ENCODE results near the gene KCNAB3.

The KCNAB3 gene

DNA sequence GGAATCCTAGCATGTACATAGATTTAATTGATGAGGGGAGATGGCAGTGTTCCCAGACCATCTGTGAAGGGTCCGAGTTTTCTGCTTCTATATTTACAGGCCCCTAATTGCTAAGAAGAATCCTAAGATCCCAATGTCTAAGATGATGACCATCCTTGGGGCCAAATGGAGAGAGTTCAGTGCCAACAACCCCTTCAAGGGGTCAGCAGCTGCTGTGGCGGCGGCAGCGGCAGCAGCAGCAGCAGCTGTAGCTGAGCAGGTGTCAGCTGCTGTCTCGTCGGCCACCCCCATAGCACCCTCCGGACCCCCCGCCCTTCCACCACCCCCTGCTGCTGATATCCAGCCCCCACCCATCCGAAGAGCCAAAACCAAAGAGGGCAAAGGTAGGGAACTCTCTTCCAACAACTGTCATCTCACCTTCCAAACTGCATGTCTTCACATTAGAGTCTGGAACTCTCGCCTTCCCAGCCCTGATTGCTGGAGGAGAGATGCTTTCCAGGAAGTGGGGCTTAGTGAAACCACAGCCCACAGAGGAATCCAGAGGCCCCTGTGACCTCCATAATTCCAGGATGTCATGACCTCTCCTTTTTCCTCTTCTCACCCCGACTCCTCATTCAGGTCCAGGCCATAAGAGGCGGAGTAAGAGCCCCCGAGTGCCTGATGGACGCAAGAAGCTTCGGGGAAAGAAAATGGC, 36.3 kb downstream of the KCNAB3 start:
- TF ChIP-seq, protein P1, sequence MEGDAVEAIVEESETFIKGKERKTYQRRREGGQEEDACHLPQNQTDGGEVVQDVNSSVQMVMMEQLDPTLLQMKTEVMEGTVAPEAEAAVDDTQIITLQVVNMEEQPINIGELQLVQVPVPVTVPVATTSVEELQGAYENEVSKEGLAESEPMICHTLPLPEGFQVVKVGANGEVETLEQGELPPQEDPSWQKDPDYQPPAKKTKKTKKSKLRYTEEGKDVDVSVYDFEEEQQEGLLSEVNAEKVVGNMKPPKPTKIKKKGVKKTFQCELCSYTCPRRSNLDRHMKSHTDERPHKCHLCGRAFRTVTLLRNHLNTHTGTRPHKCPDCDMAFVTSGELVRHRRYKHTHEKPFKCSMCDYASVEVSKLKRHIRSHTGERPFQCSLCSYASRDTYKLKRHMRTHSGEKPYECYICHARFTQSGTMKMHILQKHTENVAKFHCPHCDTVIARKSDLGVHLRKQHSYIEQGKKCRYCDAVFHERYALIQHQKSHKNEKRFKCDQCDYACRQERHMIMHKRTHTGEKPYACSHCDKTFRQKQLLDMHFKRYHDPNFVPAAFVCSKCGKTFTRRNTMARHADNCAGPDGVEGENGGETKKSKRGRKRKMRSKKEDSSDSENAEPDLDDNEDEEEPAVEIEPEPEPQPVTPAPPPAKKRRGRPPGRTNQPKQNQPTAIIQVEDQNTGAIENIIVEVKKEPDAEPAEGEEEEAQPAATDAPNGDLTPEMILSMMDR (IDR thresholded peaks at IDR 0.05; ENCODE audit: low read depth, low read length): no peak
- TF ChIP-seq, protein P2, sequence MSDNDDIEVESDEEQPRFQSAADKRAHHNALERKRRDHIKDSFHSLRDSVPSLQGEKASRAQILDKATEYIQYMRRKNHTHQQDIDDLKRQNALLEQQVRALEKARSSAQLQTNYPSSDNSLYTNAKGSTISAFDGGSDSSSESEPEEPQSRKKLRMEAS (IDR thresholded peaks at IDR 0.05; ENCODE audit: low read depth, low read length): no peak
- no peak for TF ChIP-seq POLR2A (IDR thresholded peaks at IDR 0.05; ENCODE audit: extremely low read depth, insufficient read length)
- TF ChIP-seq MYC (IDR thresholded peaks at IDR 0.05; ENCODE audit: low read depth, low read length): no peak
- no peak for DNase-seq (ENCODE audit: low read depth)
- no peak overlapping the region for H3K4me3 ChIP-seq (ENCODE audit: low read depth, low read length)

DNA sequence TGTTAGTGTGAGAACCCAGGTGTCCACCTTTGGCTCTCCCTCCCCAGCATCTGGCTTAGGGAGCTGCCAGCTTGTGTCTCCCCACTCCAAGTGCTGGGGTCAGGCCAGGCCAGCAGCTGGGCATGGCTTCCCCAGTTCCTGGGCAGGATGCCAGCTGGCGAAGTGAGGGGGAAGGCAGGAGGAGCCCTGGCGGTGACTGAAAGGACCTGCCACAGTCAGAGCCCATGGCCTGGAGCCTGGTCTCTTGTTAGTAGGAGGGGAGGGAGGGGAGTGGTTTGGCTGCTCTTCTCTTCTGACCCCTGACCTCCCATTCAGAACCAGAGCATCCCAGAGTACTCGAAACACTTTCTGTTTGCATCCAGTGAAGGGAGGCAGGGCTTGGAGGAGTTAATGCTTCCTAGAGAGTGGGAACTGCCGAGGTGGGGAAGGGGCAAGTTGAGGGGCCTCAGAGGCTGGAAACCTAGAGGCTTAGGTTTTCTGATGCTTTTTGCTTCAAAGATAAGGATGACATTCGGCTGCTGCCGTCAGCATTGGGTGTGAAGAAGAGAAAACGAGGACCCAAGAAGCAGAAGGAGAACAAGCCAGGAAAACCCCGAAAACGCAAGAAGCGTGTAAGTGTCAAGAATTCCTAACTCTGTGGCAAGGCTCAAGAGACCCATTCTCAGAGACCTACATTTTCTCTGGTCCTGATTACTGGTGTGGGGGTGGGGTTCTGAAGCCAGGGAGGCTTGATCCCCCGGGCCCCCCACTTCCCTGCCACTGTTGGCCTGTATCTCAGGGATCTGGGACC, 40.3 kb downstream of the KCNAB3 start:
- TF ChIP-seq, protein P2 (IDR thresholded peaks at IDR 0.05; ENCODE audit: low read depth, low read length): no peak
- TF ChIP-seq POLR2A (IDR thresholded peaks at IDR 0.05; ENCODE audit: extremely low read depth, insufficient read length) (no peak), MYC (IDR thresholded peaks at IDR 0.05; ENCODE audit: low read depth, low read length) (no peak)
- TF ChIP-seq, protein P1 (IDR thresholded peaks at IDR 0.05; ENCODE audit: low read depth, low read length): no peak
- no peak overlapping the region for H3K4me3 ChIP-seq (ENCODE audit: low read depth, low read length)
- no peak for DNase-seq (ENCODE audit: low read depth)

DNA sequence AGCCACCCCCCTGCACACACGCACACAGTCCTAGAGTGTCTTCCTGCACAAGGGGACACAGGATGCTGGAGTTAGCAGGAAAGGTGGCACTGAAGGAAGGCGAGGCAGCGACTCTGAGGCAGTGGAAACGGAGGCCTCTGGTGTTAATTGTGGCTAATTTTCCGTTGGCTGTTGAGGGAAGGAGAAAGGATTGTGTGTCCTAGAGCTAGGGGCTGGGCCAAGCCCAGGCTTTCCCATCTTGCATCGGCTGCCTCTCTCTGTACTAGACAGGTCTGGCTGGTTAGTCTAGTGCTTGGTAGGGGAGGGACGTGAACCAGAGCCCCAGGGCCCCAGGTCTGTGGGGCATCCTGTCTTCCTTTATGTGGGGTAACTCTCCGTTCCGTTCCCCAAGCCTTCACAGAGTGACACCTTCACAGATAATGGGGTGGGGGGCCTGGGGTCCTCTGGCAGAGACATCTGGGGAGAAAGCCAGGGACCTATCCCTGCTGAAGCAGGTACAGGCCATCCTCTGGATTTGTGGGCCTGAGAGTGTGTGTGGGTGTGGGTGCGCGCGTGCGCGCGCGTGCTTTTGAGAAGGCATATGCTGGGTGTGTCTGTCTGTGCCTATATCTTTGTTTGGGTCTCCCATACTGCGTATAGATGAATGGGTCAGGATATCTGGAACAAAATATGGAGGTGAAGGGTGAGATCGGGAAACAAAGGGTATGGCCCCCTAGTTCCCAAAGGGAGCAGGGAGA, 41.3 kb downstream of the KCNAB3 start, which contains the start of gene CHD3:
Gene CHD3, plus strand, starts transcription at position 606 of the 737 bp plus-strand sequence. CDS start 212 bp downstream, outside the sequence.
- DNase-seq (ENCODE audit: low read depth): no peak

DNA sequence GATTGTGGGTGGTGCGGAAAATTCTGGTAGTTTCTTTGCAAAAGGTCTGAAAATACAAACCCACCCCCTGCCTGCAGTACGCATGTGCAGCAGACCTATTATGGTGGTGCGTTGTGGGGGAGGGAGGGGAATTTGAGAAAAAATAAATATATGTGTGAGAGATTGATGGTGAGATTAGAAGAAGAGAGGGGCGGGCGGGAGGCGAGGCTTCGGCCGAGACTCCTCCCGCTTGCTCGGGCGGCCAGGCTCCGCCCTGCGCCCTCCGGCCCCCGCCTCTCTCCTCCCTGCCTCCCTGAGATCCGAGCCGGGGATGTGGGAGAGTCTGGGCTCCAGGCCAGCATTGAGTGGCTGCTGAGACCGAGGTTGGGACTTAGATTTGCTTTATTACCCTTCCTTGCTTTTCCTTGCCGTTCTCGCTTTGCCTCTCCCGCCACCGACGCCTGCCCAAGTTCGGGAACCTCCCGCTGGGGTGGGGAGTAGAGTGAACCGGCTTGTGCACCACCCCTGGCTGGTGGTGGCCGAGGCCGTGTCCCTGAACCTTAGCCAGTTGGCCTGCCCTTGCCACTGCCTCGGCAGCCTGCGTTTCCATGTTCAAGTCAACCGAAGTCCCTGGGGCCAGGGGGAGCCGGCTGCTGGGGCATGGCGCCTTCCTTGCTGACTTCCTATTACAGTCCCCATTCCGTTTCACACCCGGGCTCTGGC, 42.0 kb downstream of the KCNAB3 start:
- TF ChIP-seq, protein P1 (IDR thresholded peaks at IDR 0.05; ENCODE audit: low read depth, low read length): no peak
- TF ChIP-seq, protein P2 (IDR thresholded peaks at IDR 0.05; ENCODE audit: low read depth, low read length): no peak
- no peak; the same call in 1 of the 2 replicates for TF ChIP-seq MYC (IDR thresholded peaks at IDR 0.05; ENCODE audit: low read depth, low read length)
- no peak for TF ChIP-seq POLR2A (IDR thresholded peaks at IDR 0.05; ENCODE audit: extremely low read depth, insufficient read length)
- peak overlapping the region; percentile 73 for H3K4me3 ChIP-seq (ENCODE audit: low read depth, low read length)
- DNase-seq (ENCODE audit: low read depth): peak; percentile 87

More for the DNA sequence above, 41.3 kb downstream of the KCNAB3 start, which contains the start of gene CHD3:
- TF ChIP-seq, protein P1 (IDR thresholded peaks at IDR 0.05; ENCODE audit: low read depth, low read length): no peak
- peak within 1 kb of the TSS; percentile 73 for H3K4me3 ChIP-seq (ENCODE audit: low read depth, low read length)

DNA sequence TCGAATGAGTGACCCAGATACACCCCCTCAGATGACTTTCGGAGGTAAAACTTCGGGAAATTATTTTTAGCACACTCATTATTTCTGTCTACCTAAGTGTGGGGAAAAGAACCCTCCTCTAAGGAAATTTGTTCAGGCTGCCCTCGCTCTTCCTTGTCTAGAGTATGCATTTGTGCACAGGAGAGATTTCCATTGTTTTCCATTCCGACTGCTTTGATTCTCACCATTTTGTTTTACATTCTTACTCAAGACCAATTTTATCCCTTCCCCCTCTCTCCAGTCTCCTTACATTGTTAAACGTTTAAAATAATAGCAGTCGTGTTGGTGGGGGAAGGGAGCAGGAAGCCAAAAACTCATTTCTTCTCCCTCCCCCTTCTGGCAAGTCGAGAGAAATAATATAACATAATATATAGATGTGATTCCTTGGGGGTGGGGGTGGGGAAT, 42.6 kb downstream of the KCNAB3 start:
- H3K4me3 ChIP-seq (ENCODE audit: low read depth, low read length): peak overlapping the region; percentile 64
- TF ChIP-seq MYC (IDR thresholded peaks at IDR 0.05; ENCODE audit: low read depth, low read length): no peak
- TF ChIP-seq, protein P2 (IDR thresholded peaks at IDR 0.05; ENCODE audit: low read depth, low read length): no peak
- TF ChIP-seq, protein P1 (IDR thresholded peaks at IDR 0.05; ENCODE audit: low read depth, low read length): no peak
- no peak for TF ChIP-seq POLR2A (IDR thresholded peaks at IDR 0.05; ENCODE audit: extremely low read depth, insufficient read length)
- no peak for DNase-seq (ENCODE audit: low read depth)

Measured in NB4 (cell line).